Keratinocyte (primary cell): Measurements from ENCODE around the gene ADM2. TPM values are rescaled to one million over a fixed set of nuclear protein-coding genes. Genes with fewer than 3 reads are reported as not detected.
A peak's percentile ranks its signal among the peaks of the same experiment; 100 is the strongest.

ENCODE experiments used
- DNase-seq: peaks from one replicate; pipeline ENCODE4 v3.0.0-alpha.2; 2011; ENCODE audit warnings: low read depth, missing footprints, low spot score
- FAIRE-seq: peaks from 2 replicates; lab custom pipeline; 2011; peaks lifted over from hg19 to GRCh38; lab: Jason Lieb, UNC
- H2AFZ ChIP-seq: 2 replicates; pipeline ENCODE4 v1.6.0; 2012; ENCODE audit warnings: low read length, control low read depth, inconsistent platforms; ENCODE audit not compliant: control insufficient read depth
- H3K27ac ChIP-seq: 2 replicates; pipeline ENCODE4 v1.5.1; 2011; ENCODE audit warnings: low read length; ENCODE audit not compliant: control insufficient read depth, insufficient read depth
- H3K27me3 ChIP-seq: 3 replicates; pipeline ENCODE4 v1.6.0; 2011; ENCODE audit warnings: low read length; ENCODE audit not compliant: control insufficient read depth, insufficient read depth; ENCODE audit errors: extremely low read depth
- H3K36me3 ChIP-seq, 2 experiments: 2 replicates in 1 of 2; 3 replicates in 1 of 2; pipeline ENCODE4 v1.5.1; 2011; ENCODE audit warnings: low read length in 2 of 2, mild to moderate bottlenecking in 1 of 2; ENCODE audit not compliant: control insufficient read depth in 2 of 2, insufficient read depth in 2 of 2; ENCODE audit errors: extremely low read depth in 1 of 2
- H3K4me1 ChIP-seq: 3 replicates; pipeline ENCODE4 v1.5.1; 2011; ENCODE audit warnings: low read length; ENCODE audit not compliant: control insufficient read depth, insufficient read depth; ENCODE audit errors: extremely low read depth
- H3K4me2 ChIP-seq: 3 replicates; pipeline ENCODE4 v1.6.0; 2011; ENCODE audit warnings: low read depth, low read length; ENCODE audit not compliant: control insufficient read depth, insufficient read depth; ENCODE audit errors: extremely low read depth
- H3K4me3 ChIP-seq, 3 experiments: fragments of 200-600 bp in 1 of 3; sonication (generic) in 1 of 3; 2 replicates in 2 of 3; 3 replicates in 1 of 3; pipeline ENCODE4 v1.5.1; 2011 to 2016; ENCODE audit warnings: low read length in 3 of 3, mild to moderate bottlenecking in 3 of 3, control low read depth in 2 of 3, inconsistent platforms in 1 of 3, low read depth in 1 of 3, mixed read lengths in 1 of 3, mixed run types in 1 of 3, moderate library complexity in 1 of 3; ENCODE audit not compliant: control insufficient read depth in 2 of 3, insufficient read depth in 2 of 3; ENCODE audit errors: extremely low read depth in 1 of 3
- H3K79me2 ChIP-seq: 2 replicates; pipeline ENCODE4 v1.6.0; 2012; ENCODE audit warnings: low read length; ENCODE audit not compliant: control insufficient read depth, insufficient read depth
- H3K9ac ChIP-seq: 3 replicates; pipeline ENCODE4 v1.6.0; 2011; ENCODE audit warnings: low read length; ENCODE audit not compliant: control insufficient read depth, insufficient read depth; ENCODE audit errors: extremely low read depth
- H3K9me1 ChIP-seq: 3 replicates; pipeline ENCODE4 v1.6.0; 2011; ENCODE audit warnings: low read length; ENCODE audit not compliant: control insufficient read depth, insufficient read depth; ENCODE audit errors: extremely low read depth
- H3K9me3 ChIP-seq: 2 replicates; pipeline ENCODE4 v1.5.1; 2012; ENCODE audit warnings: low read depth, low read length; ENCODE audit not compliant: control insufficient read depth
- H4K20me1 ChIP-seq: 3 replicates; pipeline ENCODE4 v1.6.0; 2011; ENCODE audit warnings: low read length; ENCODE audit not compliant: control insufficient read depth, insufficient read depth; ENCODE audit errors: extremely low read depth
- EZH2 ChIP-seq: IDR thresholded peaks from one replicate; pipeline ENCODE4 v1.6.1; 2012; ENCODE audit warnings: inconsistent platforms, mild to moderate bottlenecking, low read length, moderate library complexity
- dilution Hi-C: fragments of 300-500 bp; cut with MboI; formaldehyde crosslinking; loops from one replicate; pipeline ENCODE4 v1.7.0; 2020; ENCODE audit warnings: low sequenced_read_pairs; ENCODE audit not compliant: extremely low pct_ligation_motif_present
- polyA plus RNA-seq, 5 experiments: library from polyadenylated mRNA; depleted of rRNA in 3 of 5; stranded (reverse) in 3 of 5; stranded (forward) in 1 of 5; unstranded in 1 of 5; fragments of >200 nt; gene quantifications; 1 replicate in 1 of 5; 2 replicates in 3 of 5; 3 replicates in 1 of 5; pipeline versions ENCODE4 v1.2.1 to v1.2.3, GENCODE V29; 2011 to 2012; ENCODE audit warnings: missing spikeins in 2 of 5, low read depth in 1 of 5, low replicate concordance in 1 of 5
- TF ChIP-seq, protein P1 (sequence below), 3 experiments: IDR thresholded peaks in 1 of 3; conservative IDR thresholded peaks in 1 of 3; optimal IDR thresholded peaks in 1 of 3; 2 replicates in 2 of 3; 3 replicates in 1 of 3; pipeline versions ENCODE3 to v1.5.1; 2011; ENCODE audit warnings: low read length in 3 of 3, mild to moderate bottlenecking in 3 of 3, moderate library complexity in 2 of 3, control low read depth in 1 of 3, inconsistent platforms in 1 of 3; ENCODE audit not compliant: insufficient read depth in 2 of 3; ENCODE audit errors: extremely low read depth in 1 of 3

Gene ADM2
- polyA plus RNA-seq, 1 donor (not counting 4 experiments of a cell fraction or from before 2014, with no cell fraction given), result 0.21 TPM

DNA sequence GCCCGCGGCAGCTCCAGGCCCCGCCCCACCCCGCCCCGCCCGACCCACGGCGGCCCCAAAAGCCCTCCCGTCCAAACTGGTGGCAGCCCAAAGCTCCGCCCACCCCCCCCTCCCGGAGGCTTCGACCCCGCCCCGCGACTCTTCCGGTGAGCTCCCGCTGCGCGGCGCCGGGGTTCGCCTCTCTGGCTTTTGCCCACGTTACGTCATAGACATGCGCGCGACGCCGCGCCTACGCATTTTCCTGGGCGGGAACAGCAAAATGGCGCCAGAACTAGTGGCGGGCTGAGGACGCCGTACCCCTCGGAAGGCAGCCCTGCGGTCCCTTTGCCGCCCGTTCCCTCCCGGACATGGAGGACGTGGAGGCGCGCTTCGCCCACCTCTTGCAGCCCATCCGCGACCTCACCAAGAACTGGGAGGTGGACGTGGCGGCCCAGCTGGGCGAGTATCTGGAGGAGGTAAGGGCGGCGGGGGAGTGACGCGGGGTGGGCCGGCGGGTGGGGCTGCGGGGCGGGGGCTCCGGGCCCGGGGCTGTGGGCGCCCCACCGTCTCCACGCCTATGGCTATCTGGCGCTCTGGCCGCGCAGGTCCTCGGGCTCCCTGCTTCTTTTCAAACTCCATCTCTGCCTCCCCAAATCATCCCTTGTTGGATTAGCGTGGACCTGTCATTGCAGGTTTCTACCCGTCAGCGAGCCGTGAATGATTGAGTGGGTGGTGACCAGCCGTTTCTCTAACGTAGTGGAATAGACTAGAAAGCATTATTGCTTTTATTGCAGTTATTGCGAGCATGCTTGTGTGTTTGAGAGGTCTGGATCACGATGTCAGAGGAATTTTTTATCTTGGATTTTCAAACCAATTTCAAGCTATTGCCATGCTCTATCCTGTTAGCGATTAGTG, 26.9 kb downstream of the ADM2 start, which contains the start of gene NCAPH2:
Gene NCAPH2, plus strand, starts transcription at position 234 of the 894 bp plus-strand sequence. Its CDS starts 114 bp downstream, at position 348.
- peak within 1 kb of the TSS; percentile 90 for H3K9ac ChIP-seq
- peaks cover 39% of the 10 kb centered on the region for H3K79me2 ChIP-seq
- H4K20me1 ChIP-seq, result no peaks in the 10 kb centered on the region
- H3K4me1 ChIP-seq, result peaks cover 17% of the 10 kb centered on the region
- H2AFZ ChIP-seq, result peak within 1 kb of the TSS; percentile 97
- no peaks in the 10 kb centered on the region for H3K9me1 ChIP-seq
- TF ChIP-seq EZH2, result no peak
- TF ChIP-seq, protein P1, sequence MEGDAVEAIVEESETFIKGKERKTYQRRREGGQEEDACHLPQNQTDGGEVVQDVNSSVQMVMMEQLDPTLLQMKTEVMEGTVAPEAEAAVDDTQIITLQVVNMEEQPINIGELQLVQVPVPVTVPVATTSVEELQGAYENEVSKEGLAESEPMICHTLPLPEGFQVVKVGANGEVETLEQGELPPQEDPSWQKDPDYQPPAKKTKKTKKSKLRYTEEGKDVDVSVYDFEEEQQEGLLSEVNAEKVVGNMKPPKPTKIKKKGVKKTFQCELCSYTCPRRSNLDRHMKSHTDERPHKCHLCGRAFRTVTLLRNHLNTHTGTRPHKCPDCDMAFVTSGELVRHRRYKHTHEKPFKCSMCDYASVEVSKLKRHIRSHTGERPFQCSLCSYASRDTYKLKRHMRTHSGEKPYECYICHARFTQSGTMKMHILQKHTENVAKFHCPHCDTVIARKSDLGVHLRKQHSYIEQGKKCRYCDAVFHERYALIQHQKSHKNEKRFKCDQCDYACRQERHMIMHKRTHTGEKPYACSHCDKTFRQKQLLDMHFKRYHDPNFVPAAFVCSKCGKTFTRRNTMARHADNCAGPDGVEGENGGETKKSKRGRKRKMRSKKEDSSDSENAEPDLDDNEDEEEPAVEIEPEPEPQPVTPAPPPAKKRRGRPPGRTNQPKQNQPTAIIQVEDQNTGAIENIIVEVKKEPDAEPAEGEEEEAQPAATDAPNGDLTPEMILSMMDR (optimal IDR thresholded peaks at IDR 0.05 in 1 of 3, IDR thresholded peaks at IDR 0.05 in 1 of 3, conservative IDR thresholded peaks at IDR 0.05 in 1 of 3; ENCODE audit: extremely low read depth in 1 of 3, insufficient read depth in 2 of 3, low read length in 3 of 3), result no peak
- peak within 1 kb of the TSS; percentile 80 for H3K27ac ChIP-seq
- no peaks in the 10 kb centered on the region for H3K9me3 ChIP-seq
- dilution Hi-C loops, result no loop called here
- H3K4me2 ChIP-seq, result peak within 1 kb of the TSS; percentile 89
- FAIRE-seq (no peak), DNase-seq (no peak)
- peak within 1 kb of the TSS; percentile 87 to 92 (median 89) for H3K4me3 ChIP-seq
- no peaks in the 10 kb centered on the region for H3K27me3 ChIP-seq
- peaks cover 6 to 9% of the 10 kb centered on the region in 2 experiments for H3K36me3 ChIP-seq

DNA sequence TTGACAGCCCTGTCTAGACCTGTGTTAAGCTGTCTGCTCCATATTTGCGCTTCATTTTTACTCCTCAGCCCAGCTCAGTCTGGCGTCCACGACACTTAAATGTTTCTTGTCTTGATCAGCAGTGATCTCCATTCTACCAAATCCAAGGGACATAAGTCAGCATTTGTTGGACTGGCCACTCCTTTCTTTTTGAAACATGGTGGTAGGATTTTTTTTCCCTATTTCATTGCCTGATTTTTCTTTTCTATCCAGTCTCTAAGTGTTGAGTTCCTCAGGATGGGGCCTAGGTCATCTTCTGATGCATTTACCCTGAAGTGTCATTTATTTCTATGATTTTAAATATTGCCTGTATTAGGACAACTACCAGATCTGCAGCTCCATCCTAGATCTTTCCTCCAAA, 27.6 kb downstream of the ADM2 start:
- no peaks in the 10 kb centered on the region for H4K20me1 ChIP-seq
- peaks cover 17% of the 10 kb centered on the region for H3K4me1 ChIP-seq
- peak overlapping the region; percentile 68 to 92 (median 89) for H3K4me3 ChIP-seq
- dilution Hi-C loops, result no loop called here
- TF ChIP-seq, protein P1 (optimal IDR thresholded peaks at IDR 0.05 in 1 of 3, IDR thresholded peaks at IDR 0.05 in 1 of 3, conservative IDR thresholded peaks at IDR 0.05 in 1 of 3; ENCODE audit: extremely low read depth in 1 of 3, insufficient read depth in 2 of 3, low read length in 3 of 3), result no peak
- TF ChIP-seq EZH2, result no peak
- H3K4me2 ChIP-seq, result peak overlapping the region; percentile 89
- H3K36me3 ChIP-seq, result peaks cover 6 to 9% of the 10 kb centered on the region in 2 experiments
- no peaks in the 10 kb centered on the region for H3K9me3 ChIP-seq
- DNase-seq, result no peak
- FAIRE-seq, result peak; percentile 69
- H3K9me1 ChIP-seq, result no peaks in the 10 kb centered on the region
- H3K27me3 ChIP-seq, result no peaks in the 10 kb centered on the region
- H3K27ac ChIP-seq, result peak overlapping the region; percentile 80
- no peak overlapping the region for H2AFZ ChIP-seq
- peak overlapping the region; percentile 80 for H3K9ac ChIP-seq
- H3K79me2 ChIP-seq, result peaks cover 39% of the 10 kb centered on the region
